Upper lobe of left lung (tissue), 4 donors: Measurements from ENCODE around the gene METAP2.

ENCODE experiments used
- CTCF ChIP-seq, 6 experiments: fragments of 450-650 bp in 4 of 6; fragments of 200-600 bp in 2 of 6; sonication (generic) in 2 of 6; IDR thresholded peaks; one replicate each; pipeline ENCODE4 v1.5.1; 2016 to 2019; ENCODE audit warnings: antibody characterized with exemption in 6 of 6
- EP300 ChIP-seq, 4 donors: sonication (generic); formaldehyde crosslinking; IDR thresholded peaks; one replicate each; pipeline ENCODE4 v1.5.1; 2017; ENCODE audit warnings: antibody characterized with exemption in 4 of 4, control low read depth in 2 of 4
- POLR2A ChIP-seq, 4 donors: fragments of 450-650 bp; IDR thresholded peaks; one replicate each; pipeline ENCODE4 v1.5.1; 2016 to 2017; ENCODE audit warnings: antibody characterized with exemption in 4 of 4, mild to moderate bottlenecking in 2 of 4

GRCh38 chr12:95529693-95530225 lies 55.8 kb downstream of the METAP2 start:
- TF ChIP-seq POLR2A (IDR thresholded peaks at IDR 0.05) (no peak), EP300 (IDR thresholded peaks at IDR 0.05) (no peak), CTCF (IDR thresholded peaks at IDR 0.05) (no peak)
